A549 (cell line): ENCODE measurements around the gene PON1.

Source experiments
- CBX8 ChIP-seq: fragments of 200-600 bp; sonication (generic); IDR thresholded peaks from 2 replicates; pipeline ENCODE4 v1.6.1; 2016
- EP300 ChIP-seq, 2 experiments: fragments of >200 bp; sonication (Bioruptor Twin); formaldehyde crosslinking; IDR thresholded peaks; 2 replicates in 1 of 2; 3 replicates in 1 of 2; pipeline ENCODE4 v1.6.1; 2016 to 2017
- JUN ChIP-seq, 2 experiments: fragments of >200 bp; sonication (Bioruptor Twin); formaldehyde crosslinking; IDR thresholded peaks; 2 replicates in 1 of 2; 3 replicates in 1 of 2; pipeline ENCODE4 v1.6.1; 2016 to 2017
- KDM5A ChIP-seq: fragments of 200-600 bp; sonication (generic); IDR thresholded peaks from 2 replicates; pipeline ENCODE4 v1.6.1; 2016; ENCODE audit warnings: antibody characterized with exemption, mild to moderate bottlenecking
- MAFK ChIP-seq: fragments of 450-650 bp; IDR thresholded peaks from 2 replicates; pipeline ENCODE4 v1.6.1; 2014; ENCODE audit not compliant: partially characterized antibody
- PBX3 ChIP-seq: IDR thresholded peaks from 2 replicates; pipeline ENCODE4 v1.6.1; 2012
- PHF8 ChIP-seq: fragments of 200-600 bp; sonication (generic); IDR thresholded peaks from 2 replicates; pipeline ENCODE4 v1.6.1; 2016; ENCODE audit warnings: low read depth, mild to moderate bottlenecking, antibody characterized with exemption, moderate library complexity, borderline replicate concordance
- POLR2A ChIP-seq: IDR thresholded peaks from 2 replicates; pipeline ENCODE4 v1.6.1; 2012; ENCODE audit warnings: mild to moderate bottlenecking, low read length
- POLR2AphosphoS2 ChIP-seq: conservative IDR thresholded peaks from 2 replicates; pipeline ENCODE4 v1.6.1; 2012; ENCODE audit warnings: low read length, improper control_type of control experiment, inconsistent platforms
- RAD21 ChIP-seq, 2 experiments: fragments of >200 bp in 1 of 2; sonication (Bioruptor Twin) in 1 of 2; formaldehyde crosslinking in 1 of 2; IDR thresholded peaks in 1 of 2; conservative IDR thresholded peaks in 1 of 2; 2 replicates in 1 of 2; 3 replicates in 1 of 2; pipeline ENCODE4 v1.6.1; 2012 to 2018; ENCODE audit warnings: inconsistent platforms in 1 of 2
- REST ChIP-seq: fragments of 200-600 bp; sonication (generic); IDR thresholded peaks from 2 replicates; pipeline ENCODE4 v1.6.1; 2016; ENCODE audit warnings: antibody characterized with exemption, mild to moderate bottlenecking, moderate library complexity
- SMC3 ChIP-seq: fragments of >200 bp; sonication (Bioruptor Twin); formaldehyde crosslinking; IDR thresholded peaks from 3 replicates; pipeline ENCODE4 v1.6.1; 2018; ENCODE audit warnings: inconsistent platforms
- TP53 ChIP-seq: fragments of 250-450 bp; sonication (Bioruptor Pico); IDR thresholded peaks from 2 replicates; pipeline ENCODE4 v1.5.0; 2021; ENCODE audit warnings: mild to moderate bottlenecking, moderate library complexity
- TF ChIP-seq, protein P1 (sequence below): fragments of >200 bp; sonication (Bioruptor Twin); formaldehyde crosslinking; IDR thresholded peaks from 3 replicates; pipeline ENCODE4 v1.5.1; 2016

DNA sequence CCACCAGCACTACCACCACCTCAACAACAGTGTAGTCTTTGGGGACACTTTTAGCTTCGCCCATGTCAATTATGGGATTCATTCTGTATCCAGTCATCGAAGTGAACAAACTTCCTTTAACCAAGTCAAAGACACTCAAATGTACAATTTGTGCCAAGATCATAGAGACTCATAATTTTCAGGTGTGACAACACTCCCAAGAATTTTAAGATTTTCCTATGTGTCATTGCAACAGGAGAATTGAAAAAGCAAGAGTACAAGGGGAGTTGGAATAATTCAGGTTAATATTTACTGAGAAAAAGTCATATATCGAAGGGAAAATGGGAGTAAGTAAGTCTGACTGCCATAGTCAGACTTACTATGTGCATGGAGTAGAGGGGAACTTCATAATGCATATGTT is 26.2 kb downstream of the PON1 start:
- TF ChIP-seq POLR2AphosphoS2: no peak
- TF ChIP-seq PBX3: no peak
- TF ChIP-seq, protein P1, sequence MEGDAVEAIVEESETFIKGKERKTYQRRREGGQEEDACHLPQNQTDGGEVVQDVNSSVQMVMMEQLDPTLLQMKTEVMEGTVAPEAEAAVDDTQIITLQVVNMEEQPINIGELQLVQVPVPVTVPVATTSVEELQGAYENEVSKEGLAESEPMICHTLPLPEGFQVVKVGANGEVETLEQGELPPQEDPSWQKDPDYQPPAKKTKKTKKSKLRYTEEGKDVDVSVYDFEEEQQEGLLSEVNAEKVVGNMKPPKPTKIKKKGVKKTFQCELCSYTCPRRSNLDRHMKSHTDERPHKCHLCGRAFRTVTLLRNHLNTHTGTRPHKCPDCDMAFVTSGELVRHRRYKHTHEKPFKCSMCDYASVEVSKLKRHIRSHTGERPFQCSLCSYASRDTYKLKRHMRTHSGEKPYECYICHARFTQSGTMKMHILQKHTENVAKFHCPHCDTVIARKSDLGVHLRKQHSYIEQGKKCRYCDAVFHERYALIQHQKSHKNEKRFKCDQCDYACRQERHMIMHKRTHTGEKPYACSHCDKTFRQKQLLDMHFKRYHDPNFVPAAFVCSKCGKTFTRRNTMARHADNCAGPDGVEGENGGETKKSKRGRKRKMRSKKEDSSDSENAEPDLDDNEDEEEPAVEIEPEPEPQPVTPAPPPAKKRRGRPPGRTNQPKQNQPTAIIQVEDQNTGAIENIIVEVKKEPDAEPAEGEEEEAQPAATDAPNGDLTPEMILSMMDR: no peak
- TF ChIP-seq CBX8: no peak
- TF ChIP-seq MAFK: no peak
- TF ChIP-seq REST: no peak
- TF ChIP-seq PHF8: no peak
- no peak for TF ChIP-seq POLR2A
- no peak for TF ChIP-seq EP300 (IDR thresholded peaks at IDR 0.05)
- TF ChIP-seq RAD21 (conservative IDR thresholded peaks at IDR 0.05 in 1 of 2, IDR thresholded peaks at IDR 0.05 in 1 of 2): no peak
- TF ChIP-seq KDM5A: no peak
- TF ChIP-seq TP53 (CRISPR knock-in tag): no peak
- no peak for TF ChIP-seq SMC3
- no peak for TF ChIP-seq JUN (IDR thresholded peaks at IDR 0.05)
